Keratinocyte (primary cell): ENCODE measurements around the gene CTXND1.

ENCODE experiments used
- EZH2 ChIP-seq: IDR thresholded peaks from one replicate; pipeline ENCODE4 v1.6.1; 2012; ENCODE audit warnings: inconsistent platforms, mild to moderate bottlenecking, low read length, moderate library complexity
- TF ChIP-seq, protein P1 (sequence below), 3 experiments: IDR thresholded peaks in 1 of 3; conservative IDR thresholded peaks in 1 of 3; optimal IDR thresholded peaks in 1 of 3; 2 replicates in 2 of 3; 3 replicates in 1 of 3; pipeline versions ENCODE3 to v1.5.1; 2011; ENCODE audit warnings: low read length in 3 of 3, mild to moderate bottlenecking in 3 of 3, moderate library complexity in 2 of 3, control low read depth in 1 of 3, inconsistent platforms in 1 of 3; ENCODE audit not compliant: insufficient read depth in 2 of 3; ENCODE audit errors: extremely low read depth in 1 of 3

DNA sequence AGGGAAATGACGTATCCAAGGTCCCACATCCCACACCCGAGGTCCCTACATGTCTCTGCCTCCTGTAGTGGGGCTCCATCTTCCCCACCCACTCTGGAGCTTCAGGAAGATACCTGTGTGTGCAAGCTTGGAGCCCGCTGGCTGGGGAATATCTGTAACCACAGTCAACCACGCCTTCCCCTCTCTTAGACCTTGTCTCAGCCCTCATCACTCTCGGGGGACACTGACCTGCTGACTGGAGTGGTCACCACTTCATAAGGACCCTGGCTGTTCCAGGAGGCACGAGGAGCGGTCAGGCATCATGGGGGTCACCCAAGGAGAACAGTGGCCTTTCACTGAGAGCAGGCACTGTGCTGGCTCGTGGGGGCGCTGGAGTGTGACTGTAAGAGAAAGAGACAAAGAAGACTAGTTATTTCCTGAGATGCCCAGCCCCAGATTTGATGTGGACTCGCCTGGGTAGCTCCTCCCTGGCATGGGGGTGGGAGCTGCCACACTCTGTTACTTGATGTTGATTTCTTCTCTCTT lies 48.6 kb downstream of the CTXND1 start:
- TF ChIP-seq, protein P1, sequence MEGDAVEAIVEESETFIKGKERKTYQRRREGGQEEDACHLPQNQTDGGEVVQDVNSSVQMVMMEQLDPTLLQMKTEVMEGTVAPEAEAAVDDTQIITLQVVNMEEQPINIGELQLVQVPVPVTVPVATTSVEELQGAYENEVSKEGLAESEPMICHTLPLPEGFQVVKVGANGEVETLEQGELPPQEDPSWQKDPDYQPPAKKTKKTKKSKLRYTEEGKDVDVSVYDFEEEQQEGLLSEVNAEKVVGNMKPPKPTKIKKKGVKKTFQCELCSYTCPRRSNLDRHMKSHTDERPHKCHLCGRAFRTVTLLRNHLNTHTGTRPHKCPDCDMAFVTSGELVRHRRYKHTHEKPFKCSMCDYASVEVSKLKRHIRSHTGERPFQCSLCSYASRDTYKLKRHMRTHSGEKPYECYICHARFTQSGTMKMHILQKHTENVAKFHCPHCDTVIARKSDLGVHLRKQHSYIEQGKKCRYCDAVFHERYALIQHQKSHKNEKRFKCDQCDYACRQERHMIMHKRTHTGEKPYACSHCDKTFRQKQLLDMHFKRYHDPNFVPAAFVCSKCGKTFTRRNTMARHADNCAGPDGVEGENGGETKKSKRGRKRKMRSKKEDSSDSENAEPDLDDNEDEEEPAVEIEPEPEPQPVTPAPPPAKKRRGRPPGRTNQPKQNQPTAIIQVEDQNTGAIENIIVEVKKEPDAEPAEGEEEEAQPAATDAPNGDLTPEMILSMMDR (optimal IDR thresholded peaks at IDR 0.05 in 1 of 3, IDR thresholded peaks at IDR 0.05 in 1 of 3, conservative IDR thresholded peaks at IDR 0.05 in 1 of 3; ENCODE audit: extremely low read depth in 1 of 3, insufficient read depth in 2 of 3, low read length in 3 of 3) = peak in 1 of 3 experiments; percentile 7
- TF ChIP-seq EZH2 = no peak
